AG10803 (cell line): ENCODE data around the gene FGD5.

Experiments
- DNase-seq: peaks from one replicate; pipeline ENCODE4 v3.0.0; 2010; ENCODE audit warnings: low read depth
- H3K4me3 ChIP-seq: 2 replicates; pipeline ENCODE4 v1.5.1; 2011; ENCODE audit warnings: mild to moderate bottlenecking, low read length, control low read depth
- CTCF ChIP-seq: conservative IDR thresholded peaks from 2 replicates; pipeline ENCODE4 v1.5.1; 2011; ENCODE audit warnings: mild to moderate bottlenecking, low read length, control low read depth, inconsistent platforms

Gene FGD5

GRCh38 chr3:14839236-14839635, 20.5 kb downstream of the FGD5 start:
- no peak overlapping the region for H3K4me3 ChIP-seq
- DNase-seq = no peak
- no peak for TF ChIP-seq CTCF

- no peak for TF ChIP-seq CTCF
- no peak for DNase-seq
- no peak overlapping the region for H3K4me3 ChIP-seq
These were observed 23.1 kb downstream of the FGD5 start for GRCh38 chr3:14841836-14842235.

- H3K4me3 ChIP-seq = no peak overlapping the region
- TF ChIP-seq CTCF = no peak
- DNase-seq = no peak
These were observed 23.5 kb downstream of the FGD5 start for GRCh38 chr3:14842277-14842676.

GRCh38 chr3:14843321-14843720, 24.6 kb downstream of the FGD5 start:
- no peak for DNase-seq
- TF ChIP-seq CTCF = no peak
- H3K4me3 ChIP-seq = no peak overlapping the region

GRCh38 chr3:14844386-14845170, 25.8 kb downstream of the FGD5 start:
- no peak for DNase-seq
- no peak overlapping the region for H3K4me3 ChIP-seq
- no peak for TF ChIP-seq CTCF

- no peak overlapping the region for H3K4me3 ChIP-seq
- TF ChIP-seq CTCF = no peak
- no peak for DNase-seq
These were observed 26.4 kb downstream of the FGD5 start for GRCh38 chr3:14845180-14845579.

- no peak overlapping the region for H3K4me3 ChIP-seq
- DNase-seq = no peak
- TF ChIP-seq CTCF = no peak
These were observed 27.1 kb downstream of the FGD5 start for GRCh38 chr3:14845826-14846225.
